ENCODE measurements around the gene KIF20B. TPM values are rescaled to one million over a fixed set of nuclear protein-coding genes. Genes with fewer than 3 reads are reported as not detected.
"Not testable (repeated sequence)": the region's sequence is repeated elsewhere in the genome, so short reads cannot be mapped to it uniquely, and the experiment has no call there.

The KIF20B gene
- polyA plus RNA-seq, 4 donors, result 13.5 to 19.0 (median 18.0) TPM

DNA sequence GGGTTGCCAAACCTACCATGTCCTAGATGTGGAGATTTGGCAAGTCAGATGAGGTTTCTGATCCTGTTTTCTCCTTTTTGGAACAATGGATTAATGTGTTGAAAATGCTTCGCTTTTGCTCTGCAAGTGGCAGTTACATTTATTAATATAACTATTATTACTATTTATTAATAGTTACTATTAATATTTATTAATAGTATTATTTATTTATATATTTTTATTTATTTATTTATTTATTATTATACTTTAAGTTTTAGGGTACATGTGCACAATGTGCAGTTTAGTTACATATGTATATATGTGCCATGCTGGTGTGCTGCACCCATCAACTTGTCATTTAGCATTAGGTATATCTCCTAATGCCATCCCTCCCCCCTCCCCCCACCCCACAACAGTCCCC lies 62.3 kb downstream of the KIF20B start:
- DNase-seq (ENCODE audit: low read depth in 4 of 4, low spot score in 3 of 4), result not testable (repeated sequence)

DNA sequence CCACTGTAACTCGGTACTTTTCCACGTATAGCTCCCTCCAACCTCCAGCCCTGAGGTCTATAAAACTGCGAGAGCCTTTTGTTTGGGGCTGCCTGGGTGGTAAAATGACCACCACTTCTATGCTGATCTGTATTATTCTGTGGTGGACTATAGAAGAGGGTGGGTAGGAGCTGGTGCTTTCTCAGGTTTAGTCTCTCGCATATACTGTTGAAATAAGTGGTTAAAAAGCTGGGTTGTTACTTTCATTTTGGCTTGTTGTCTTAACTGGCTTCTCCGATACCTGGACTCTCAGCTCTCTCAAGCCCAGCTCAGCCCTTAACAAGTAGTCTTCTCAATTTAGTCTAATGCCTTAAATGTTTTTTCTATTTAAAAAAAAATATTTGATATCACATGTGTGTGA lies 70.3 kb downstream of the KIF20B start:
- no peak for DNase-seq (ENCODE audit: low read depth in 4 of 4, low spot score in 3 of 4)

- no peak for DNase-seq (ENCODE audit: low read depth in 4 of 4, low spot score in 3 of 4)
Measured at GRCh38 chr10:89773081-89773480, 71.7 kb downstream of the KIF20B start.

GRCh38 chr10:89776665-89777064 lies 75.3 kb downstream of the KIF20B start:
- no peak for DNase-seq (ENCODE audit: low read depth in 4 of 4, low spot score in 3 of 4)

- DNase-seq (ENCODE audit: low read depth in 4 of 4, low spot score in 3 of 4), result no peak
Measured at GRCh38 chr10:89782470-89782869, 81.1 kb downstream of the KIF20B start.

- no peak for DNase-seq (ENCODE audit: low read depth in 4 of 4, low spot score in 3 of 4)
Measured at GRCh38 chr10:89783406-89783805, 82.0 kb downstream of the KIF20B start.

- no peak for DNase-seq (ENCODE audit: low read depth in 4 of 4, low spot score in 3 of 4)
Measured at GRCh38 chr10:89785095-89785494, 83.7 kb downstream of the KIF20B start.

GRCh38 chr10:89789188-89789877 lies 87.9 kb downstream of the KIF20B start:
- DNase-seq (ENCODE audit: low read depth in 4 of 4, low spot score in 3 of 4), result no peak

DNA sequence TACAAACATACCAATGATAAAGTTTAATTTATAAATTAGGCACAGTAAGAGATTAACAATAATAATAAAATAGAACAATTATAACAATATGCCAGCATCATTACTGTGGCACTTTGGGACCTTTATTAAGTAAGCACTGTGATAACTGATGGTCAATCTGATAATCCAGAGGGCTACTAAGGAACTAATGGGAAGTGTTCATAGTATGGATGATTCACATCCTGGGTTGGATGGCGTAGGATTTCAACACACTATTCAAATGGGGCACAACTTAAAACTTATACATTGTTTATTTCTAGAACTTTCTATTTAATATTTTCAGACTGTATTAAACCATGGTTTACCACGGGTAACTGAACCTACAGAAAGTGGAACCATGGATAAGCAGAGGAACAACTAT lies 90.8 kb downstream of the KIF20B start:
- DNase-seq (ENCODE audit: low read depth in 4 of 4, low spot score in 3 of 4), result no peak

- peak; percentile 48 to 72 (median 57) for DNase-seq (ENCODE audit: low read depth in 4 of 4, low spot score in 3 of 4)
Measured at GRCh38 chr10:89793649-89794254, 92.4 kb downstream of the KIF20B start.

GRCh38 chr10:89795840-89796239 lies 94.5 kb downstream of the KIF20B start:
- DNase-seq (ENCODE audit: low read depth in 4 of 4, low spot score in 3 of 4), result no peak

DNA sequence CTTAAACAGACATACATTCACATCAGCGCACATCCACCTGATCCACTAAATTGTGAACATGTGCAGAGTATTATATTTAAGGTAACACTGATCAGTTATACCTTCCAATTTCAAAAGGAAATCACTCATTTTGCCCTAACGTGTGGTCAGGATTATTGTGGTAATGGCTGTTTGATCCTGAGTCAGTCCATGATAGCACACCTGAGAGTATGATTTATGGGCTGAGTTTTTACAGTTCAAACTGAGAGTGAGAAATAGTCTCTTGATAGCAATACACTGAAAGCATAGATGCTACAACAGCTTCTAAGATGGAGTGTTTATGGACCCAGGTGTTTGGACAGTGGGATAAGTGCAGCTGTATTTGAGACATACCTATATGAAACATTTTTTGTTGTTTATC lies 96.7 kb downstream of the KIF20B start:
- DNase-seq (ENCODE audit: low read depth in 4 of 4, low spot score in 3 of 4), result no peak

GRCh38 chr10:89799573-89799972 lies 98.2 kb downstream of the KIF20B start:
- DNase-seq (ENCODE audit: low read depth in 4 of 4, low spot score in 3 of 4), result no peak

DNA sequence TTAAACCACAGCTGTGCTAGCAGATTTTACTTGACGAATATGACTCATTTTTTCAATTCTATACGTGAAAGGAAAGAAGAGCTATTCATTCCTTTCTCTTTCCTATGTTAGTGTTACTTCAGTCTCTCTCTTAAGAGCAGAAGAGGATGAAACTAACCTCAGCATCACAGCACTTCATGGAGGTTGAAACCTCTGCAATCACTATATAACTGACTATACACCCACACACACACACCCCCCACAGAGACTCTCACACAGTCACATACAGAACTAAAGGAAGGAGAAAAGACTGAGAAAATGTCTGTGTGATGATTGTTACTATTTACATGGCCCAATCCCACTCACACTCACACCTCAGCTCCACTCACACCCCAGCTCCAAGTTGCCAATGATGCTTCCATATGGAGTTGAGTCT lies 104.2 kb downstream of the KIF20B start:
- DNase-seq (ENCODE audit: low read depth in 4 of 4, low spot score in 3 of 4), result no peak

DNA sequence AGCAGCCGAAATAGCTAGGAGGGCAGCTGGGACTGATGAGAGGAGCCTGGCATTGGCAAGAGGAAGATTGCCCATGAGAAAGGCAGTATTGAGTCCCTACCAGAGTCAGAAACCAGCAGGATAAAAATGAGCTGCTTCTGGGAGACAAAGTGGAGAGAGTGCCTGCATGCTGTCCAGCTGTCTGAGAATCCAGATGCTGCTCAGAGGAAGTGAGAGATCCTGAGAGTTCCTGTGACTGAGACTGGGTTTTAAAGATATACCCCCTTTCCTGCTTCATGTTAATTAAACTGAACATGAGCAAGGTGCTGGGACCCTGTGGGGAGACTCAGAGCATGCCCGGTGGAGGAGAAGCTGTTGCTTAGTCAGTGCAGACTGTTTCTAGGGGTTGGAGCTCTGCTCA lies 107.5 kb downstream of the KIF20B start:
- no peak for DNase-seq (ENCODE audit: low read depth in 4 of 4, low spot score in 3 of 4)

- DNase-seq (ENCODE audit: low read depth in 4 of 4, low spot score in 3 of 4), result no peak
Measured at GRCh38 chr10:89809766-89810165, 108.4 kb downstream of the KIF20B start.

DNA sequence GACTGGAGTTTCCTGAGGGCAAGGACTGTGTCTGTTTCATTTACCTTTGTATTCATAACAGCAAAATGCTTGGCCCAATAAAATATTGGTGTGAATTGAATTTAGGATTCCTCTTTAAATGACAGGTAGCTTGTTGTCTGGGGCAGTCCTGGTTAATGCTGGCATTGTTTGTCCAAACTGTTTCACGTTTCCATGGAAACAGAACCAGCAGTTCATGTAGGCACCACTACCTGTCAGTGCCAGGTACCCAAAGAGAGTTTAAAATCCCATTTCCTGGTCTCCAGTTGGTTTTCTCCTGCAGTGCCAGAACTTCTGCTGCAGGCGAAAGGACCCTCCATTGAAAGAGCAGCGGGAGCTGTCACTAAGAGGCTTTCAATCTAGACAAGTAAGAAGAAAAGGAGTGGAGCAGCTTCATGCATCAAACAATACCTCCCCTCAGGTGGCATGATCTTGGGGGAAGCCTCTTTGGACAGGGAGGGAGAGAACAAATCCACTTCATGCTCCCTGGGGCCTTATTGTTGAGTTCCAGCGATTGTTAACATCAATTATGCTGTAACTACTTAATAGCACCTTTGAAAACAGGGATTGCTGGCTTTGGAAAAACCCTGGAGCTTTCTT lies 109.6 kb downstream of the KIF20B start:
- DNase-seq (ENCODE audit: low read depth in 4 of 4, low spot score in 3 of 4), result no peak

- no peak for DNase-seq (ENCODE audit: low read depth in 4 of 4, low spot score in 3 of 4)
Measured at GRCh38 chr10:89813546-89813945, 112.2 kb downstream of the KIF20B start.

DNA sequence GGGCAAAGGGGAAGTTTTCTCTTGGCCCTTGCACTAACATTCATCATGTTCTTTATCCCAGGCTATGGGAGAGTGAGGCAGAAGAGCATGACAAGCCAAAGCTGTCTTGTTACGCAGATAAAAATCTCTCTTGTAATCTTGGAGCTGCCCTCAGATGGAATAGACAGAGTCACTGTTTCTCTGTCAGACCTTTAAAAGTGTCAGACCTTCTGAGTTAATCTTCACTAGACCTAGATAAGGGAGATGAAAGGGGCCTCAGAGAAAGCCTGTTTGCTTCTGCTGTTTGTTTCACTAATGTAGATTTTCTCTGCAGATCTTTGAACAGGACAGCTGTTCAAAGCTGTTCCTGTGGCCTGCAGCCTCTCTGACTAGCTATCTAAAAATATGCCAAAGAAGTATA lies 112.9 kb downstream of the KIF20B start:
- no peak for DNase-seq (ENCODE audit: low read depth in 4 of 4, low spot score in 3 of 4)

DNA sequence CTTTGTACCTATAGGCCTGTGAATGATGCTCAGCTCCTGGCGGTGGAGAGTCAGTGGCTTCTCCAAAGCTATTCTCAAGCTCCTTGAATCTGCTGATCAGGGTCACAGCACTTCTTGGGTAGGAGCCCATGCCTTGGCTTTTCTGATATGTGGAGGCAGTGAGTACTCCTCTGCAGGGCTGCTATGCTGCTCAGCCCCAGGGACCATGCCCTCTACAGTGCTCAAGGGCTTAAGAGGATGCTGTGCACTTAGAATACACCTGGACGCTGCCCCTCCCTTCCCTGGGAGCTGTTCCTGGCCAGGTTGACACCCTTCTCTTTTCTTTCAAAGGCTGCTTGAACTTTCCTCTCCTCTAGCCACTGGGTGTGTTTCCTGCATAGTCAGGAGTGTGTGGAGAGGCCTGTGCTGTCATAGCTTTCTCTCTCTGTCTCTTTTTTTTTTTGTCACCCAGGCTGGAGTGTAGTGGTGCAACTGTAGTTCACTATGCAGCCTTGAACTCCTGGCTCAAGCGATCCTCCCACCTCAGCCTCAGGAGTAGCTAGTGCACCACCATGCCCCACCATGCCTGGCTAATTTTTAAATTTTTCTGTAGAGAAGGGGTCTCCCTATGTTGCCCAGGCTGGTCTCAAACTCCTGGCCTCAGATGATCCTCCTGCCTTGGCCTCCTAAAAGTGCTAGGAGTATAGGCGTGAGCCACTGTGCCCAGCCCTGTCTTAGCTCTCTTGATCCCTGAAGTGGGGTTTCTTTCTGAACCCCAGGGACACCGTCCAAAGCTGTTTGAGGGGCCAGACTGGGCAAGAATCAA lies 113.9 kb downstream of the KIF20B start:
- DNase-seq (ENCODE audit: low read depth in 4 of 4, low spot score in 3 of 4), result no peak

DNA sequence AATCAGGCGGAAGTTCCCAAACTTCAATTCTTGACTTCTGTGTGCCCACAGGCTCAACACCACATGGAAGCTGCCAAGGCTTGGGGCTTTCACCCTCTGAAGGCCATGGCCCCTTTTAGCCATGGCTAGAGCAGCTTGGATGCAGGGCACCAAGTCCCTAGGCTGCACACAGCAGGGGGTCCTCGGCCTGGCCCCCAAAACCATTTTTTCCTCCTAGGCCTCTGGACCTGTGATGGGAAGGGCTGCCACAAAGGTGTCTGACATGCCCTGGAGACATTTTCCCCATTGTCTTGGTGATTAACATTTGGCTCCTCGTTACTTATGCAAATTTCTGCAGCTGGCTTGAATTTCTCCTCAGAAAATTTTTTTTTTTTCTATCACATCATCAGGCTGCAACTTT lies 117.6 kb downstream of the KIF20B start:
- DNase-seq (ENCODE audit: low read depth in 4 of 4, low spot score in 3 of 4), result not testable (repeated sequence)

All from right renal pelvis (tissue), 4 donors.